H1 (cell line): ENCODE data around the gene MATK.

Experiments
- CREB1 ChIP-seq: IDR thresholded peaks from 2 replicates; pipeline ENCODE4 v1.6.1; 2012; ENCODE audit warnings: inconsistent platforms
- CTCF ChIP-seq, 3 experiments: IDR thresholded peaks; 1 replicate in 2 of 3; 2 replicates in 1 of 3; pipeline versions ENCODE4 v1.5.1 to v1.6.1; 2011; ENCODE audit warnings: low read length in 3 of 3, mild to moderate bottlenecking in 3 of 3, inconsistent platforms in 2 of 3, low read depth in 1 of 3, moderate library complexity in 1 of 3; ENCODE audit not compliant: insufficient read depth in 1 of 3; ENCODE audit errors: control extremely low read depth in 1 of 3
- E2F6 ChIP-seq: IDR thresholded peaks from 2 replicates; pipeline ENCODE4 v1.6.1; 2012; ENCODE audit warnings: inconsistent platforms
- EZH2 ChIP-seq: fragments of 200-600 bp; sonication (generic); IDR thresholded peaks from 2 replicates; pipeline ENCODE4 v1.7.1; 2012; ENCODE audit warnings: low read depth, mild to moderate bottlenecking, moderate library complexity, low read length, inconsistent platforms; ENCODE audit not compliant: severe bottlenecking
- MAX ChIP-seq: IDR thresholded peaks from 2 replicates; pipeline ENCODE4 v1.6.1; 2012; ENCODE audit warnings: inconsistent platforms
- POLR2AphosphoS5 ChIP-seq: IDR thresholded peaks from 2 replicates; pipeline ENCODE4 v1.6.1; 2011; ENCODE audit warnings: low read depth, low read length
- SIN3A ChIP-seq, 2 experiments: IDR thresholded peaks in 1 of 2; conservative IDR thresholded peaks in 1 of 2; 2 replicates each; pipeline ENCODE4 v1.6.1; 2011 to 2012; ENCODE audit warnings: low read length in 2 of 2, improper control_type of control experiment in 1 of 2, low read depth in 1 of 2, mild to moderate bottlenecking in 1 of 2
- TAF1 ChIP-seq: IDR thresholded peaks from 2 replicates; pipeline ENCODE4 v1.6.1; 2011; ENCODE audit warnings: mild to moderate bottlenecking, low read depth, low read length
- USF2 ChIP-seq: IDR thresholded peaks from 2 replicates; pipeline ENCODE4 v1.6.1; 2011; ENCODE audit warnings: low read length, improper control_type of control experiment

GRCh38 chr19:3748965-3749364 is 37.2 kb downstream of the MATK start:
- no peak for TF ChIP-seq EZH2
- TF ChIP-seq TAF1: no peak
- no peak for TF ChIP-seq USF2
- TF ChIP-seq CREB1: no peak
- TF ChIP-seq E2F6: no peak
- no peak for TF ChIP-seq MAX
- no peak for TF ChIP-seq CTCF (IDR thresholded peaks at IDR 0.05; ENCODE audit: control extremely low read depth in 1 of 3, insufficient read depth in 1 of 3, low read depth in 1 of 3, low read length in 3 of 3)
- no peak for TF ChIP-seq POLR2AphosphoS5
- no peak for TF ChIP-seq SIN3A (conservative IDR thresholded peaks at IDR 0.05 in 1 of 2, IDR thresholded peaks at IDR 0.05 in 1 of 2; ENCODE audit: low read depth in 1 of 2, low read length in 2 of 2)
